ENCODE measurements around the gene LGR6.

GRCh38 chr1:202233804-202234203 lies 40.2 kb downstream of the LGR6 start:
- TF ChIP-seq CTCF (conservative IDR thresholded peaks at IDR 0.05; ENCODE audit: low read depth, low read length) (no peak), EZH2phosphoT487 (IDR thresholded peaks at IDR 0.05; ENCODE audit: borderline replicate concordance, low read length) (no peak), EZH2 (IDR thresholded peaks at IDR 0.05; ENCODE audit: low read length, unreplicated experiment) (no peak)

Data from PC-3 (cell line).